ENCODE measurements around the gene EQTN.

DNA sequence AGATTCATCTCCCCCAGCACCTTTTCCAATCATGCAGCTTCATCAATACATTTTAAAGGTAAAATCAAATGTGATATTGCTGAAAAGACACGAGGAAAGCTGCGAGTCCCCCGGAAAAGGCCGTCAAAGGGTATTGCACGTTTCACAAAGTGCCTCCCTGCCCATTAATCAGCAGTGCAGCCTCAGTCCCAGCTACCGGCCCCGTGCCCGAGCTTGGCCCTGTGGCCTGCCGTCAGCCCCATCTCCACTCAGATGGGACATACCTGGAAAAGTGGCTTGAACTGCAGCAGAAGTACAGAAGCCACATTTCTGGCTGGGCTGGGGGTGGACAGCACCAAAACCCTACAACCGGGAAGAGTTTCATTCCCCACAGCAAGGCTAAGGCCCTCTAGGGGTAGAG is 39.9 kb upstream of the EQTN start:
- TF ChIP-seq NFE2L1 (CRISPR knock-in tag; IDR thresholded peaks at IDR 0.05) (no peak), NFYB (CRISPR knock-in tag; conservative IDR thresholded peaks at IDR 0.05; ENCODE audit: low read depth) (no peak), ZNF232 (CRISPR knock-in tag; IDR thresholded peaks at IDR 0.05) (no peak), GABPB1 (CRISPR knock-in tag; IDR thresholded peaks at IDR 0.05) (no peak), ZNF317 (CRISPR knock-in tag; IDR thresholded peaks at IDR 0.05; ENCODE audit: borderline replicate concordance, low read depth) (no peak), ZNF219 (CRISPR knock-in tag; IDR thresholded peaks at IDR 0.05; ENCODE audit: borderline replicate concordance) (no peak), ZNF671 (CRISPR knock-in tag; IDR thresholded peaks at IDR 0.05) (no peak)
- TF ChIP-seq, protein P1, sequence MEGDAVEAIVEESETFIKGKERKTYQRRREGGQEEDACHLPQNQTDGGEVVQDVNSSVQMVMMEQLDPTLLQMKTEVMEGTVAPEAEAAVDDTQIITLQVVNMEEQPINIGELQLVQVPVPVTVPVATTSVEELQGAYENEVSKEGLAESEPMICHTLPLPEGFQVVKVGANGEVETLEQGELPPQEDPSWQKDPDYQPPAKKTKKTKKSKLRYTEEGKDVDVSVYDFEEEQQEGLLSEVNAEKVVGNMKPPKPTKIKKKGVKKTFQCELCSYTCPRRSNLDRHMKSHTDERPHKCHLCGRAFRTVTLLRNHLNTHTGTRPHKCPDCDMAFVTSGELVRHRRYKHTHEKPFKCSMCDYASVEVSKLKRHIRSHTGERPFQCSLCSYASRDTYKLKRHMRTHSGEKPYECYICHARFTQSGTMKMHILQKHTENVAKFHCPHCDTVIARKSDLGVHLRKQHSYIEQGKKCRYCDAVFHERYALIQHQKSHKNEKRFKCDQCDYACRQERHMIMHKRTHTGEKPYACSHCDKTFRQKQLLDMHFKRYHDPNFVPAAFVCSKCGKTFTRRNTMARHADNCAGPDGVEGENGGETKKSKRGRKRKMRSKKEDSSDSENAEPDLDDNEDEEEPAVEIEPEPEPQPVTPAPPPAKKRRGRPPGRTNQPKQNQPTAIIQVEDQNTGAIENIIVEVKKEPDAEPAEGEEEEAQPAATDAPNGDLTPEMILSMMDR (IDR thresholded peaks at IDR 0.05), result no peak
- TF ChIP-seq, protein P2, sequence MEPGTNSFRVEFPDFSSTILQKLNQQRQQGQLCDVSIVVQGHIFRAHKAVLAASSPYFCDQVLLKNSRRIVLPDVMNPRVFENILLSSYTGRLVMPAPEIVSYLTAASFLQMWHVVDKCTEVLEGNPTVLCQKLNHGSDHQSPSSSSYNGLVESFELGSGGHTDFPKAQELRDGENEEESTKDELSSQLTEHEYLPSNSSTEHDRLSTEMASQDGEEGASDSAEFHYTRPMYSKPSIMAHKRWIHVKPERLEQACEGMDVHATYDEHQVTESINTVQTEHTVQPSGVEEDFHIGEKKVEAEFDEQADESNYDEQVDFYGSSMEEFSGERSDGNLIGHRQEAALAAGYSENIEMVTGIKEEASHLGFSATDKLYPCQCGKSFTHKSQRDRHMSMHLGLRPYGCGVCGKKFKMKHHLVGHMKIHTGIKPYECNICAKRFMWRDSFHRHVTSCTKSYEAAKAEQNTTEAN (CRISPR knock-in tag; IDR thresholded peaks at IDR 0.05), result no peak
- TF ChIP-seq, protein P3, sequence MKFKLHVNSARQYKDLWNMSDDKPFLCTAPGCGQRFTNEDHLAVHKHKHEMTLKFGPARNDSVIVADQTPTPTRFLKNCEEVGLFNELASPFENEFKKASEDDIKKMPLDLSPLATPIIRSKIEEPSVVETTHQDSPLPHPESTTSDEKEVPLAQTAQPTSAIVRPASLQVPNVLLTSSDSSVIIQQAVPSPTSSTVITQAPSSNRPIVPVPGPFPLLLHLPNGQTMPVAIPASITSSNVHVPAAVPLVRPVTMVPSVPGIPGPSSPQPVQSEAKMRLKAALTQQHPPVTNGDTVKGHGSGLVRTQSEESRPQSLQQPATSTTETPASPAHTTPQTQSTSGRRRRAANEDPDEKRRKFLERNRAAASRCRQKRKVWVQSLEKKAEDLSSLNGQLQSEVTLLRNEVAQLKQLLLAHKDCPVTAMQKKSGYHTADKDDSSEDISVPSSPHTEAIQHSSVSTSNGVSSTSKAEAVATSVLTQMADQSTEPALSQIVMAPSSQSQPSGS (CRISPR knock-in tag; IDR thresholded peaks at IDR 0.05; ENCODE audit: borderline replicate concordance, low read depth), result no peak
- TF ChIP-seq, protein P4, sequence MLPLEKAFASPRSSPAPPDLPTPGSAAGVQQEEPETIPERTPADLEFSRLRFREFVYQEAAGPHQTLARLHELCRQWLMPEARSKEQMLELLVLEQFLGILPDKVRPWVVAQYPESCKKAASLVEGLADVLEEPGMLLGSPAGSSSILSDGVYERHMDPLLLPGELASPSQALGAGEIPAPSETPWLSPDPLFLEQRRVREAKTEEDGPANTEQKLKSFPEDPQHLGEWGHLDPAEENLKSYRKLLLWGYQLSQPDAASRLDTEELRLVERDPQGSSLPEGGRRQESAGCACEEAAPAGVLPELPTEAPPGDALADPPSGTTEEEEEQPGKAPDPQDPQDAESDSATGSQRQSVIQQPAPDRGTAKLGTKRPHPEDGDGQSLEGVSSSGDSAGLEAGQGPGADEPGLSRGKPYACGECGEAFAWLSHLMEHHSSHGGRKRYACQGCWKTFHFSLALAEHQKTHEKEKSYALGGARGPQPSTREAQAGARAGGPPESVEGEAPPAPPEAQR (CRISPR knock-in tag; IDR thresholded peaks at IDR 0.05), result no peak
- TF ChIP-seq, protein P5, sequence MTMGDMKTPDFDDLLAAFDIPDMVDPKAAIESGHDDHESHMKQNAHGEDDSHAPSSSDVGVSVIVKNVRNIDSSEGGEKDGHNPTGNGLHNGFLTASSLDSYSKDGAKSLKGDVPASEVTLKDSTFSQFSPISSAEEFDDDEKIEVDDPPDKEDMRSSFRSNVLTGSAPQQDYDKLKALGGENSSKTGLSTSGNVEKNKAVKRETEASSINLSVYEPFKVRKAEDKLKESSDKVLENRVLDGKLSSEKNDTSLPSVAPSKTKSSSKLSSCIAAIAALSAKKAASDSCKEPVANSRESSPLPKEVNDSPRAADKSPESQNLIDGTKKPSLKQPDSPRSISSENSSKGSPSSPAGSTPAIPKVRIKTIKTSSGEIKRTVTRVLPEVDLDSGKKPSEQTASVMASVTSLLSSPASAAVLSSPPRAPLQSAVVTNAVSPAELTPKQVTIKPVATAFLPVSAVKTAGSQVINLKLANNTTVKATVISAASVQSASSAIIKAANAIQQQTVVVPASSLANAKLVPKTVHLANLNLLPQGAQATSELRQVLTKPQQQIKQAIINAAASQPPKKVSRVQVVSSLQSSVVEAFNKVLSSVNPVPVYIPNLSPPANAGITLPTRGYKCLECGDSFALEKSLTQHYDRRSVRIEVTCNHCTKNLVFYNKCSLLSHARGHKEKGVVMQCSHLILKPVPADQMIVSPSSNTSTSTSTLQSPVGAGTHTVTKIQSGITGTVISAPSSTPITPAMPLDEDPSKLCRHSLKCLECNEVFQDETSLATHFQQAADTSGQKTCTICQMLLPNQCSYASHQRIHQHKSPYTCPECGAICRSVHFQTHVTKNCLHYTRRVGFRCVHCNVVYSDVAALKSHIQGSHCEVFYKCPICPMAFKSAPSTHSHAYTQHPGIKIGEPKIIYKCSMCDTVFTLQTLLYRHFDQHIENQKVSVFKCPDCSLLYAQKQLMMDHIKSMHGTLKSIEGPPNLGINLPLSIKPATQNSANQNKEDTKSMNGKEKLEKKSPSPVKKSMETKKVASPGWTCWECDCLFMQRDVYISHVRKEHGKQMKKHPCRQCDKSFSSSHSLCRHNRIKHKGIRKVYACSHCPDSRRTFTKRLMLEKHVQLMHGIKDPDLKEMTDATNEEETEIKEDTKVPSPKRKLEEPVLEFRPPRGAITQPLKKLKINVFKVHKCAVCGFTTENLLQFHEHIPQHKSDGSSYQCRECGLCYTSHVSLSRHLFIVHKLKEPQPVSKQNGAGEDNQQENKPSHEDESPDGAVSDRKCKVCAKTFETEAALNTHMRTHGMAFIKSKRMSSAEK (CRISPR knock-in tag; IDR thresholded peaks at IDR 0.05; ENCODE audit: borderline replicate concordance), result no peak
- TF ChIP-seq, protein P6, sequence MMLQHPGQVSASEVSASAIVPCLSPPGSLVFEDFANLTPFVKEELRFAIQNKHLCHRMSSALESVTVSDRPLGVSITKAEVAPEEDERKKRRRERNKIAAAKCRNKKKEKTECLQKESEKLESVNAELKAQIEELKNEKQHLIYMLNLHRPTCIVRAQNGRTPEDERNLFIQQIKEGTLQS (CRISPR knock-in tag; conservative IDR thresholded peaks at IDR 0.05), result no peak
